Fibroblast of lung (primary cell): ENCODE measurements around the gene ACTN1.

ENCODE experiments used
- CTCF ChIP-seq, 2 donors: IDR thresholded peaks in 1 of 2; conservative IDR thresholded peaks in 1 of 2; 1 replicate in 1 of 2; 2 replicates in 1 of 2; pipeline ENCODE4 v1.5.1; 2011 to 2012; ENCODE audit warnings: low read length in 2 of 2, control low read depth in 1 of 2, inconsistent platforms in 1 of 2, low read depth in 1 of 2, mild to moderate bottlenecking in 1 of 2
- EZH2 ChIP-seq: IDR thresholded peaks from 2 replicates; pipeline ENCODE4 v1.5.1; 2012; ENCODE audit warnings: low read length, control low read depth, mild to moderate bottlenecking; ENCODE audit errors: missing control alignments

GRCh38 chr14:68888883-68889282, 90.2 kb downstream of the ACTN1 start:
- TF ChIP-seq CTCF (conservative IDR thresholded peaks at IDR 0.05 in 1 of 2, IDR thresholded peaks at IDR 0.05 in 1 of 2; ENCODE audit: low read depth in 1 of 2, low read length in 2 of 2) = no peak
- no peak for TF ChIP-seq EZH2
